GM21515 (cell line): ENCODE data around the gene AP1M1.
A peak's percentile ranks its signal among the peaks of the same experiment; 100 is the strongest.
"Not testable (repeated sequence)": the region's sequence is repeated elsewhere in the genome, so short reads cannot be mapped to it uniquely, and the experiment has no call there.

ENCODE experiments used
- ATAC-seq: cut with Tn5 transposase; IDR thresholded peaks from one replicate; pipeline ENCODE4 v1.9.1; 2021; ENCODE audit not compliant: unreplicated experiment

The AP1M1 gene

GRCh38 chr19:16197622-16198369, at the start of gene AP1M1:
AP1M1 (plus strand) TSS chr19:16197911; CDS start chr19:16198027, 116 bp downstream.
- peak; percentile 69 for ATAC-seq

GRCh38 chr19:16148443-16149229, 49.1 kb upstream of the AP1M1 start:
- no peak for ATAC-seq

- no peak for ATAC-seq
These were observed 44.0 kb upstream of the AP1M1 start for GRCh38 chr19:16153582-16154336.

GRCh38 chr19:16154557-16154956, 43.2 kb upstream of the AP1M1 start:
- ATAC-seq, result no peak

- ATAC-seq, result no peak
These were observed 42.6 kb upstream of the AP1M1 start for GRCh38 chr19:16155128-16155527.

GRCh38 chr19:16156904-16157303, 40.8 kb upstream of the AP1M1 start:
- no peak for ATAC-seq

- no peak for ATAC-seq
These were observed 40.1 kb upstream of the AP1M1 start for GRCh38 chr19:16157601-16158000.

GRCh38 chr19:16159655-16160054, 38.1 kb upstream of the AP1M1 start:
- no peak for ATAC-seq

GRCh38 chr19:16160445-16160942, 37.2 kb upstream of the AP1M1 start:
- ATAC-seq, result no peak

- no peak for ATAC-seq
These were observed 36.7 kb upstream of the AP1M1 start for GRCh38 chr19:16160943-16161560.

GRCh38 chr19:16161840-16162239, 35.9 kb upstream of the AP1M1 start:
- ATAC-seq, result no peak

- ATAC-seq, result no peak
These were observed 33.4 kb upstream of the AP1M1 start for GRCh38 chr19:16164222-16164890.

- no peak for ATAC-seq
These were observed 31.3 kb upstream of the AP1M1 start for GRCh38 chr19:16166417-16166816.

GRCh38 chr19:16167055-16167454, 30.7 kb upstream of the AP1M1 start:
- ATAC-seq, result no peak

GRCh38 chr19:16168465-16169081, 29.1 kb upstream of the AP1M1 start:
- ATAC-seq, result no peak

- ATAC-seq, result no peak
These were observed 27.6 kb upstream of the AP1M1 start for GRCh38 chr19:16170134-16170533.

- ATAC-seq, result no peak
These were observed 21.8 kb upstream of the AP1M1 start for GRCh38 chr19:16175954-16176353.

- not testable (repeated sequence) for ATAC-seq
These were observed 18.8 kb upstream of the AP1M1 start for GRCh38 chr19:16178866-16179265.

- no peak for ATAC-seq
These were observed 17.1 kb upstream of the AP1M1 start for GRCh38 chr19:16180611-16181010.

- ATAC-seq, result no peak
These were observed 13.0 kb upstream of the AP1M1 start for GRCh38 chr19:16184665-16185122.
